BE2C (cell line): ENCODE results near the gene SLC14A1. TPM values are rescaled to one million over a fixed set of nuclear protein-coding genes. Genes with fewer than 3 reads are reported as not detected.

ENCODE experiments used
- DNase-seq: peaks from one replicate; pipeline ENCODE4 v3.0.0-alpha.2; 2020
- H3K27me3 ChIP-seq: fragments of 250-450 bp; sonication (Bioruptor Pico); 2 replicates; pipeline ENCODE4 v1.5.1; 2020; ENCODE audit warnings: mild to moderate bottlenecking
- H3K36me3 ChIP-seq: fragments of 250-450 bp; sonication (Bioruptor Pico); 2 replicates; pipeline ENCODE4 v1.5.1; 2020; ENCODE audit warnings: mild to moderate bottlenecking
- H3K4me1 ChIP-seq: fragments of 250-450 bp; sonication (Bioruptor Pico); 2 replicates; pipeline ENCODE4 v1.5.1; 2020
- H3K4me3 ChIP-seq: 2 replicates; pipeline ENCODE4 v1.5.1; 2011; ENCODE audit warnings: low read depth, low read length
- H3K9me3 ChIP-seq: fragments of 250-450 bp; sonication (Bioruptor Pico); 2 replicates; pipeline ENCODE4 v1.5.1; 2020
- polyA plus RNA-seq: library from polyadenylated mRNA; unstranded; fragments of >200 nt; gene quantifications from one replicate; pipeline ENCODE4 v1.2.1, GENCODE V29; 2012; ENCODE audit warnings: low read depth, missing spikeins; ENCODE audit not compliant: insufficient read length, insufficient read depth
- TF ChIP-seq, protein P1 (sequence below): IDR thresholded peaks from 2 replicates; pipeline ENCODE4 v1.5.1; 2012; ENCODE audit warnings: mild to moderate bottlenecking, low read depth, low read length

SLC14A1 gene
- polyA plus RNA-seq = not detected

DNA sequence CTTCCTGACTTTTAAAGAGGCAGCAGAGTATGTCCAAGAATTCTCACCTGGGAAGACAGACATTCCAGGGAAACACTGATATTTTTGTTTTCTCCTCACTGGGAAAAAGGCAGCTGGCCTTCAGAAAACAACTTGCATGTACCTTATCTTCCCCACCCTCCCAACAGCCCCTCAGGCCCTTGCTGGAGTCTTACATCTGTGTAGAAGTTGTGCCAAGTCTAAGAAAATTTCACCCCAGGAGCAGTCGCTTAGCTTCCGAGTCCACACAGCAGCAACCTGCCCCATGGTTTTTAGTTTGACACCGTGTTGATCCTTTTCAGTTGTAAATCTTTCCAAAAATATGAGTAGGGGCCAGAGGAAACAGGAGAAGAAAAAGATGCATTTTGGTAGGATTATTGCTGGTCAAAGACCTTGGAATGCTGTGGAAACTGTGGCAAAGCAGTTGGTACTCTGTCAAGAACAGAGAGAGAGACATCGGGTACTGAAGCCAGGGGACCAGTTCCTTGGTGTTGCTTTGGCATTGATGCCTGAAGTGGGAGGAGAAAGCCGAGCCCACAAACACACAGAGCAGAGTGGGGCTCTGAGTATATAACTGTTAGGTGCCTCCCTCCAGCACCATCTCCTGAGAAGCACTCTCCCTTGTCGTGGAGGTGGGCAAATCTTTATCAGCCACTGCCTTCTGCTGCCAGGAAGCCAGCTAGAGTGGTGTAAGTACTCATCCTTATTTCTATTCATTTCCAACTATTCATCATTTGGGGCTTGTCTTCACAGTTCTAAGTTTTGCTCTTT, at the start of gene SLC14A1:
SLC14A1 (plus strand) TSS at position 615 of the 789 bp plus-strand sequence. CDS start 6,140 bp downstream, outside the sequence.
- H3K4me3 ChIP-seq = no peak within 1 kb of the TSS
- no peaks in the 10 kb centered on the region for H3K36me3 ChIP-seq
- DNase-seq = no peak
- H3K4me1 ChIP-seq = no peaks in the 10 kb centered on the region
- H3K27me3 ChIP-seq = no peaks in the 10 kb centered on the region
- TF ChIP-seq, protein P1, sequence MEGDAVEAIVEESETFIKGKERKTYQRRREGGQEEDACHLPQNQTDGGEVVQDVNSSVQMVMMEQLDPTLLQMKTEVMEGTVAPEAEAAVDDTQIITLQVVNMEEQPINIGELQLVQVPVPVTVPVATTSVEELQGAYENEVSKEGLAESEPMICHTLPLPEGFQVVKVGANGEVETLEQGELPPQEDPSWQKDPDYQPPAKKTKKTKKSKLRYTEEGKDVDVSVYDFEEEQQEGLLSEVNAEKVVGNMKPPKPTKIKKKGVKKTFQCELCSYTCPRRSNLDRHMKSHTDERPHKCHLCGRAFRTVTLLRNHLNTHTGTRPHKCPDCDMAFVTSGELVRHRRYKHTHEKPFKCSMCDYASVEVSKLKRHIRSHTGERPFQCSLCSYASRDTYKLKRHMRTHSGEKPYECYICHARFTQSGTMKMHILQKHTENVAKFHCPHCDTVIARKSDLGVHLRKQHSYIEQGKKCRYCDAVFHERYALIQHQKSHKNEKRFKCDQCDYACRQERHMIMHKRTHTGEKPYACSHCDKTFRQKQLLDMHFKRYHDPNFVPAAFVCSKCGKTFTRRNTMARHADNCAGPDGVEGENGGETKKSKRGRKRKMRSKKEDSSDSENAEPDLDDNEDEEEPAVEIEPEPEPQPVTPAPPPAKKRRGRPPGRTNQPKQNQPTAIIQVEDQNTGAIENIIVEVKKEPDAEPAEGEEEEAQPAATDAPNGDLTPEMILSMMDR = no peak
- no peaks in the 10 kb centered on the region for H3K9me3 ChIP-seq

DNA sequence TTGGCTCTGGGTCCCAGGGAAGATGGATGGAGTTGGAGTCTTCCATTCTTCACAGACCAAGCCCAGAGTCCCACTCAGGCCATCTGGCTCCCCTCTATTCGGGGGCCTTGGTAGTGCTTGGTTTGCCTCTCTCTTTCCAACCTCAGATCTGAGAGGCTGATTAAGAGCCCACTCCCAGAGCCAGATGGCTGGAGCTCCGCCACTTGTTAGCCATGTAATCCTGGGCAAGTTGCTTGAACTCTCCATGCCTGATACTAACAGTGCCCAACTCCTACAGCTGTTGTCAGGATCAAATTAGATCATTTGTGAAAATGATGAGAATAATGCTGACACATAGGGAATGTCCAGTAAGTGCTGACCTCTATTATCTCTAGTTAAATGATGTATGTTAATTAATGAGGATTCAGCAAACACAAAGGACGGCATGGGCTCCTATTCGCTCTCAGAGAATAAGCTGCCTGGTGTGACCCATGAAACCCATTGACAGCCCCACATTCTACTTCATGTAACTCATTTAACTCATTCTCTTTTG, 46.6 kb upstream of the SLC14A1 start:
- no peak overlapping the region for H3K4me3 ChIP-seq
- TF ChIP-seq, protein P1 = no peak
- no peaks in the 10 kb centered on the region for H3K36me3 ChIP-seq
- no peaks in the 10 kb centered on the region for H3K27me3 ChIP-seq
- H3K9me3 ChIP-seq = no peaks in the 10 kb centered on the region
- H3K4me1 ChIP-seq = no peaks in the 10 kb centered on the region
- no peak for DNase-seq

DNA sequence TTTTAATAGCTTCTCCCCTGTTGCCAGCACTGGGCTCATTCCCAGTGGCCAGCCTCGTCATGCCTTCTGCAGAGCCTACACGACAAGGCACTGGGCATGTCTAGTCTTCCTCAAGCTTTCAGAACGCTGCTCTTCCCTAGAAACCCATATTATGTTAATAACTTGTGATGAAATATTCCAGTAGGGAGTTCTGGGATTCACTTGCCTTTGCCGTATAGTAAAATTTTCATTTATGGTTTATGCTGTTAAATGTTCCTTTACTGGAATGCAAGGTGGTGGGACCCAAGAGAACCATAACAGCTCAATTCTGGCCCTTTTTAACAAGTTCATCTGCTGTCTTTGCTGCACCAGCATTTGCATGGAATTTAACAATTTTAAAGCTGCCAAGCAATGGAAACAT, 45.5 kb upstream of the SLC14A1 start:
- TF ChIP-seq, protein P1 = no peak
- Histone ChIP-seq H3K9me3 (no peaks in the 10 kb centered on the region), H3K27me3 (no peaks in the 10 kb centered on the region), H3K36me3 (no peaks in the 10 kb centered on the region), H3K4me3 (no peak overlapping the region), H3K4me1 (no peaks in the 10 kb centered on the region)
- no peak for DNase-seq

DNA sequence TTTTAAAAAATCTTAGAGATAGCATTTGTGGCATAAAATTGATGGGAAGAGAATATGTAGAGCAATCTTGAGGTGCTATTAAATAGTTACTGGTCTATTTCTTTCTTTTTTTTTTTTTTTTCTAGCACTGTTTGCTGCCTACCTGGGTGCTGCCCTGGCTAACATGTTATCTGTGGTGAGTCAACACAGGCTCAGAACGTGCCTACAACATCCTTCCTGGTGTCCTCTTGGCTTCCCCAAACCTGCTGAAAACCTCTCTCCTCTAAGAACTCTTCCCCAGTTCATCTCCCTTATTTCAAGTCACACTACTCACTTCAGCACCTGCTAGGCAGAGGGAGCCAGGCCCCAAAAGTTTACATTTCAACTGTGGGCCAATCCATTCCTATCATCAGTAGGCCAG, 45.1 kb upstream of the SLC14A1 start:
- Histone ChIP-seq H3K4me3 (no peak overlapping the region), H3K9me3 (no peaks in the 10 kb centered on the region), H3K27me3 (no peaks in the 10 kb centered on the region), H3K36me3 (no peaks in the 10 kb centered on the region), H3K4me1 (no peaks in the 10 kb centered on the region)
- no peak for DNase-seq
- TF ChIP-seq, protein P1 = no peak

DNA sequence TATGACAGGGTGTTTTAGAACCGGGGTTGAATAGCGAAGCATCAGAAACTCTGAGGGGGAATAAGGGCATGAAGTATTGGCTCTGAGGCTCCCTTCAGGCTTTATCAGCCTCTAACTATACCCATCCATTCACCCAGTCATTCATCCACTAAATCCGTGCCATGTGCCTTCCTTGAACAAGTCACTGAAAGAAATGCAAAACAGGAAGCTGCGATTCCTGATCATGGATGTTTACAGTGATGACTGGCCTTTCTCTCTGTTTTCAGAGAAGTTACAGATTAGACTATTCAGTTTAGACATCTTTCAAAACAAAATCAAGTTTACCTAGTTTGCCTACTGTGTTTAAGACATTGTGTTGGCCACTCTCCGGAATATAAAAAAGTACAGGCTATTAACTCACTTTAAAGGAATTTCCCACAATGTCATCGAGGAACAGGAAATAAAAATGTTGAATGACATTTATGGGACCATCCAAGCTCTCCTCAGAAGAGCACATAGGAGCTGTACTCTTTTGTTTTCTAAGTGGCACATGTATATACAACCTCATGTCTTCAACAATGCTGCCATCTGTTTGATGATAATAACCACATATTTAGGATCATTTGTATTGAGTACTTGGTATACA, 43.8 kb upstream of the SLC14A1 start:
- Histone ChIP-seq H3K9me3 (no peaks in the 10 kb centered on the region), H3K36me3 (no peaks in the 10 kb centered on the region), H3K27me3 (no peaks in the 10 kb centered on the region), H3K4me3 (no peak overlapping the region), H3K4me1 (no peaks in the 10 kb centered on the region)
- TF ChIP-seq, protein P1 = no peak
- DNase-seq = no peak

DNA sequence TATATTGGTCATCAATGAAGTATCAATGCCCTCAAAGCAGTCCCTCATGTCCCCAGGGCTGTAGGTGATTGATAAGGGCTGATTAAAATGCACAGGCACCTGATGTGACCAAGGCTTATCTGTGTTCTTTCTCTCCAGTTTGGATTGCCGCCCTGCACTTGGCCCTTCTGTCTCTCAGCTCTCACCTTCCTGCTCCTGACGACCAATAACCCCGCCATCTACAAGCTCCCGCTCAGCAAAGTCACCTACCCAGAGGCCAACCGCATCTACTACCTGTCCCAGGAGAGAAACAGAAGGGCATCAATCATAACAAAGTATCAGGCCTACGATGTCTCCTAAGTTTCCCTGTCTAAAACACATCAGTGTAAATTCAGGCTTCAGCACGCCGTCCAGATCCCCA, 41.8 kb upstream of the SLC14A1 start:
- Histone ChIP-seq H3K4me3 (no peak overlapping the region), H3K27me3 (no peaks in the 10 kb centered on the region), H3K4me1 (no peaks in the 10 kb centered on the region), H3K36me3 (no peaks in the 10 kb centered on the region), H3K9me3 (no peaks in the 10 kb centered on the region)
- TF ChIP-seq, protein P1 = no peak
- no peak for DNase-seq
